Measurements from ENCODE around the gene TNFRSF4. TPM values are rescaled to one million over a fixed set of nuclear protein-coding genes. Genes with fewer than 3 reads are reported as not detected.

Gene TNFRSF4
- total RNA-seq, 1 donor, result 0.43 TPM

GRCh38 chr1:1200876-1201810 is 12.8 kb downstream of the TNFRSF4 start:
- no peak for TF ChIP-seq CTCF (IDR thresholded peaks at IDR 0.05; ENCODE audit: insufficient read depth, low read depth, low read length)
- DNase-seq (ENCODE audit: low read depth), result peak; percentile 37
- H3K4me3 ChIP-seq (ENCODE audit: low read depth, low read length), result peak overlapping the region; percentile 47

- TF ChIP-seq CTCF (IDR thresholded peaks at IDR 0.05; ENCODE audit: insufficient read depth, low read depth, low read length), result no peak
- H3K4me3 ChIP-seq (ENCODE audit: low read depth, low read length), result no peak overlapping the region
- no peak for DNase-seq (ENCODE audit: low read depth)
Measured at GRCh38 chr1:1199961-1200875, 13.7 kb downstream of the TNFRSF4 start.

GRCh38 chr1:1199141-1199960 is 14.6 kb downstream of the TNFRSF4 start:
- no peak overlapping the region for H3K4me3 ChIP-seq (ENCODE audit: low read depth, low read length)
- no peak for DNase-seq (ENCODE audit: low read depth)
- no peak for TF ChIP-seq CTCF (IDR thresholded peaks at IDR 0.05; ENCODE audit: insufficient read depth, low read depth, low read length)

- no peak for TF ChIP-seq CTCF (IDR thresholded peaks at IDR 0.05; ENCODE audit: insufficient read depth, low read depth, low read length)
- H3K4me3 ChIP-seq (ENCODE audit: low read depth, low read length), result no peak overlapping the region
- DNase-seq (ENCODE audit: low read depth), result no peak
Measured at GRCh38 chr1:1198423-1199140, 15.4 kb downstream of the TNFRSF4 start.

GRCh38 chr1:1197551-1198422 is 16.2 kb downstream of the TNFRSF4 start:
- no peak for TF ChIP-seq CTCF (IDR thresholded peaks at IDR 0.05; ENCODE audit: insufficient read depth, low read depth, low read length)
- no peak for DNase-seq (ENCODE audit: low read depth)
- no peak overlapping the region for H3K4me3 ChIP-seq (ENCODE audit: low read depth, low read length)
